GM12878 (cell line): ENCODE measurements around the gene CEP170B.

ENCODE experiments used
- CTCF ChIP-seq, 3 experiments: IDR thresholded peaks in 2 of 3; conservative IDR thresholded peaks in 1 of 3; 2 replicates each; pipeline ENCODE4 v1.5.1; 2011; ENCODE audit warnings: low read depth in 3 of 3, low read length in 3 of 3, mild to moderate bottlenecking in 3 of 3, control low read depth in 2 of 3, moderate library complexity in 2 of 3, inconsistent platforms in 1 of 3, mixed read lengths in 1 of 3; ENCODE audit not compliant: control insufficient read depth in 2 of 3, insufficient read depth in 1 of 3; ENCODE audit errors: extremely low read depth in 1 of 3
- ESRRA ChIP-seq: IDR thresholded peaks from 2 replicates; pipeline ENCODE4 v1.6.1; 2012; ENCODE audit warnings: mild to moderate bottlenecking, low read length, improper control_type of control experiment
- JUNB ChIP-seq: IDR thresholded peaks from 2 replicates; pipeline ENCODE4 v1.6.1; 2016; ENCODE audit warnings: antibody characterized with exemption, mild to moderate bottlenecking
- JUND ChIP-seq: IDR thresholded peaks from 2 replicates; pipeline ENCODE4 v1.6.1; 2012; ENCODE audit warnings: low read depth, mild to moderate bottlenecking, low read length, improper control_type of control experiment, moderate library complexity

- no peak for TF ChIP-seq CTCF (IDR thresholded peaks at IDR 0.05 in 2 of 3, conservative IDR thresholded peaks at IDR 0.05 in 1 of 3; ENCODE audit: control insufficient read depth in 2 of 3, extremely low read depth in 1 of 3, insufficient read depth in 1 of 3, low read depth in 3 of 3, low read length in 3 of 3)
- no peak for TF ChIP-seq JUND
- TF ChIP-seq ESRRA, result no peak
- TF ChIP-seq JUNB, result no peak
Measured at GRCh38 chr14:104863131-104863862, 1.8 kb upstream of the CEP170B start.
